C4-2B (cell line): ENCODE data around the gene PPIL6.

Experiments
- H3K27ac ChIP-seq: fragments of 450-650 bp; 2 replicates; pipeline ENCODE4 v1.5.1; 2017
- ZFX ChIP-seq: fragments of 450-650 bp; IDR thresholded peaks from 2 replicates; pipeline ENCODE4 v1.6.1; 2017
- TF ChIP-seq, protein P1 (sequence below): fragments of 450-650 bp; conservative IDR thresholded peaks from 2 replicates; pipeline ENCODE4 v1.5.1; 2017; ENCODE audit warnings: mild to moderate bottlenecking

Gene PPIL6

DNA sequence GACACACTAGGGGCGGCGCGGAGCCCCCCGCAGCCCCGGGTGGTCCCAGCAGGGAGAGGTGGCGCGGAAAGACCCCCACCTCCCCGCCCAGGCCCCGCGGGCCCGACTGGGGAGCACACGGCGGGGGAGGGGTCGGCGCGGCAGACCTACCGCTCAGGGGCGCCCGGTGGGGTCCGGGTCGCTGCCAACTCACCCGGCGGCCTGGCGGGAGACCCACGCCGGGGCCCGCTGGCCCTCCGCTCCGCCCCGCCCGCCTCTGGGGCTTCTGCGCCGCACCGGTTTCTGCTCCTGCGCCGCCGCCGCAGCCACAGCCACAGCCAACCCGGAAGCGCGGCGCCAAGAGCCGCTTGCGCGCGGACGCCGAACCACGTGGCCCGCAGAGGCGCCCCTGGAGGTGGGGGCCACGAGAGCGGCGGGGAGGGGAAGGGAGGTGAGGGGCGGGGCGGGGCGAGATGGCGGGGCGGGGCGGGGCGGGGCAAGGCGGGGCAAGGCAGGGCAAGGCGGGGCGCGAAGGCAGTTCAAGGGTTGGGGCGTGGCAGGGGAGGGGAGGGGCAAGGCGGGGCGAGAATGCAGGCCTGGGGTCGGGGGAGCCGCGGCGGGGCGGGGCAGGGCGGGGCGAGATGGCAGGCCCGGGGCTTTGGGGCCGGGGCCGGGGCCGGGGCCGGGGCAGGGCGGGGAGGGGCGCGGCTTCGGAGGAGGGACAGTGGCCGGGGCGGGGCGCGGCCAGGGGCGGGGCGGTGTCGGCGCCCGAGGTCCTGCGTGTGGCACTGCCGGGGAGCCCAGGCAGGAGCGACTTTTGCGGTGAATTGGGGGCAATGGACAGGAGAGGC is 42.7 kb upstream of the PPIL6 start, which contains the start of gene ZBTB24:
Gene ZBTB24, minus strand, starts transcription at position 315 of the 830 bp plus-strand sequence. CDS start 1,193 bp downstream, outside the sequence.
- H3K27ac ChIP-seq, result peak within 1 kb of the TSS; percentile 98
- peak; percentile 70 for TF ChIP-seq ZFX
- TF ChIP-seq, protein P1, sequence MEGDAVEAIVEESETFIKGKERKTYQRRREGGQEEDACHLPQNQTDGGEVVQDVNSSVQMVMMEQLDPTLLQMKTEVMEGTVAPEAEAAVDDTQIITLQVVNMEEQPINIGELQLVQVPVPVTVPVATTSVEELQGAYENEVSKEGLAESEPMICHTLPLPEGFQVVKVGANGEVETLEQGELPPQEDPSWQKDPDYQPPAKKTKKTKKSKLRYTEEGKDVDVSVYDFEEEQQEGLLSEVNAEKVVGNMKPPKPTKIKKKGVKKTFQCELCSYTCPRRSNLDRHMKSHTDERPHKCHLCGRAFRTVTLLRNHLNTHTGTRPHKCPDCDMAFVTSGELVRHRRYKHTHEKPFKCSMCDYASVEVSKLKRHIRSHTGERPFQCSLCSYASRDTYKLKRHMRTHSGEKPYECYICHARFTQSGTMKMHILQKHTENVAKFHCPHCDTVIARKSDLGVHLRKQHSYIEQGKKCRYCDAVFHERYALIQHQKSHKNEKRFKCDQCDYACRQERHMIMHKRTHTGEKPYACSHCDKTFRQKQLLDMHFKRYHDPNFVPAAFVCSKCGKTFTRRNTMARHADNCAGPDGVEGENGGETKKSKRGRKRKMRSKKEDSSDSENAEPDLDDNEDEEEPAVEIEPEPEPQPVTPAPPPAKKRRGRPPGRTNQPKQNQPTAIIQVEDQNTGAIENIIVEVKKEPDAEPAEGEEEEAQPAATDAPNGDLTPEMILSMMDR, result no peak

DNA sequence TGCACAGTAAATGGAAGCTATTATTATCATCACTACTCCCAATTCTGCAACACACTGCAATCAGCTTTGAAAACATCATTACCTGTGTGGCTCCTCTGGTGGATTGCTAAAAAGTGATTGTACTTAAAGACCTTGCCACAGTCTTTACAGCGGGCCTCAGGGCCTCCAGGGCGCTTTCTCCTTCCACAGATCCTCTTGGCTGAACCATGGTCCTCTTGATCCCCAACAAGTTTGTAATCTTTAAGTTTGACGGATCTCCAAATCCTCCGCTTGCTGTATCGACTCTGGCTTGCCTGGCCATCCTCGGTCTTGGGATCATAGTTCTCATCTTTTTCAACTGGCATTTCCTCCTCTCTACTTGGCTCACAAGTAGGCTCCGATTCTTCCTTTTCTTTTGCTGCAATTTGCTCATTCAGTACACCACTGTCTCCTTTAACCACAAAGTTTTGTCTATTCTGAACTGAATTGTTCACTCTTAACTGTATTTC is 40.6 kb upstream of the PPIL6 start:
- TF ChIP-seq, protein P1, result no peak
- no peak for TF ChIP-seq ZFX
- no peak overlapping the region for H3K27ac ChIP-seq

DNA sequence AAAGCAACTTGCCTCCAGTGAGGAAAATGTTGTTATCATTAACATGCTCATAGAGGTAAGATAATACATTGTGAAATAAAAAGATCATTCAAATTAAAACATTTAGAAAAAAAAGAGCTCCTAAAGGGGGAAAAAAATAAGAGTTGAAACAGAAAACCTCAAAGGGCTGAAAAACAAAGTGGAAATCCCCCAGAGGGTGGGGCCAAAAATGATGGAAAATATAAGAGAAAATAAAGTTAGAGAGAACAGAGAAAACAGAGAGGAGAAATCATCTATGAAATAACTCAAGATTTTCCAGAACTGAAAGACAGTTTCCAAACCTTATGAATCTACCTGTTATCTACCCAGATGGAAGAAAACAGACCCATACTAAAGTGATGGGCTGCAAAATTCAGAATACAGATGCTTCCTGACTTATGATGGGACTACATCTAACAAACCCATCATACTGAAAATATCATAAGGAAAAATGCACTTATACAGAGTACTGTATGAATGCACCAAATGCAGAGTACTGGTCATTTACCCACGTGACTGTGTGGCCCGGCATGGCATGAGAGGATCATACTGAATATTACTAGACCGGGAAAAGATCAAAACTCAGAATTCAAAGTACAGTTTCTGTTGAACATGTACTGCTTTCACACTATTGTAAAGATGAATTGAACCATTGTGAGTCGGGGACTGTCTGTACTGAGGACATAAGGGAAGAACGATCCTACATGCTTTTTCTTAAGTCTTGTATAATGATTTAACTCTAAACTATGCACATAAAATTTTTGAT is 38.6 kb upstream of the PPIL6 start:
- H3K27ac ChIP-seq, result no peak overlapping the region
- TF ChIP-seq ZFX, result no peak
- TF ChIP-seq, protein P1, result no peak

DNA sequence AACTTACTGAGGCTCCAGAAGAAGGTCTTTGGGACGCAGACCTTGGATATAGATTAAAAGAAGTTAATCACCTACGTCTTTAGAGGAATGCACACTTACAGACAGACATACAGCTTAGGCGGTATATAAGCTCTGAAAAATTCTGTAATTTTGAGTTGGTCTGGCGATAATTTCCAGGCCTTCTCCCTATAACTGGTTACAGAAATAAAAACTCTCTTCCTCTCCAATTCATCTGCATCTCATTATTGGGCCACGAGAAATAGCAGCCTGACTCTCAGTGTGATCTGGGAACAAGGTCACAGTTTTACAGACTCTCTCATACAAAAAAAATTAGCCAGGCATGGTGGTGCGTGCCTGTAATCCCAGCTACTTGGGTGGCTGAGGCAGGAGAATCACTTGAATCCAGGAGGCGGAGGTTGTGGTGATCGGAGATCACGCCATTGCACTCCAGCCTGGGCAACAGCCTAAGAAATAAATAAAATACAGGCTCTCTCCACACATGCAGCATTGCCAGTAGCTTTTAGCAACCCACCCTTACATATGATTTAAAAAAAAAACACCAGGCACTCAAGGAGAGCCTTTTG is 37.9 kb upstream of the PPIL6 start:
- no peak overlapping the region for H3K27ac ChIP-seq
- no peak for TF ChIP-seq ZFX
- TF ChIP-seq, protein P1, result no peak

DNA sequence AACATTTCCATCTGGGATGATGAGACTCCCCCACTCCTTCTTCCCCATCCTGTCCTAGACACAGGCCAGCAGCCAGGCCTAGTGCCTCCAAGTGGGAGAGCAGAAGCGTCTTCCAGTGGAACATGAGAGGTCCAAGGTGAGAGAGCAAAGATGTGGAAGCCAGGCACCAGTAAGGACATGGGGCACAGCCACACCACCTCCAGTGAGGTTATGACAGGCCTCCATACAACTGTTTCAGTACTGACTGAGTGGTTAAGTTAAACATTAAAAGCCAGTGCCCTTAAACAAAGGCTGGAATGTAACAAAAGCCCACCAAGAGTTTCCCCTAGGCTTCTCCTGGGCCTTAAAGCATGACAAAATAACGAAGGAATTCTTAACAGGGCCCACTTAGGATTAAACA is 37.3 kb upstream of the PPIL6 start:
- peak overlapping the region; percentile 58; the same call in 1 of the 2 replicates for H3K27ac ChIP-seq
- TF ChIP-seq, protein P1, result no peak
- TF ChIP-seq ZFX, result no peak

DNA sequence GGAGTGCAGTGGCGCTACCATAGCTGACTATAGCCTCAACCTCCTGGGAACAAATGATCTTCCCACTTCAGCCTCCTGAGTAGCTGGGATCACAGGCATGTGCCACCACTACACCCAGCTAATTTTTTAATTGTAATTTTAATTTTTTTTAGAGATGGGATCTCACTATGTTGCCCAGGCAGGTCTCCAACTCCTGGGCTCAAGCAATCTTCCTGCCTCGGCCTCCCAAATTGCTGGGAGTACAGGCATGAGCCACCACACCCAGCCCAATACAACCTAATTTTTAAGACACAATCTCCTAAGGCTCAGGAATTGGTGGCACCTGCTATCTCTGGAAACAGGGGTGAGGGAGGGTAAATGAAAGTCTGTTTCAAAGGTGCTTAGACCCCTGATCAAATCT is 36.8 kb upstream of the PPIL6 start:
- TF ChIP-seq, protein P1, result no peak
- TF ChIP-seq ZFX, result no peak
- H3K27ac ChIP-seq, result peak overlapping the region; percentile 58; the same call in 1 of the 2 replicates
